IMR-90 (cell line): ENCODE data around the gene RIC8A. TPM values are rescaled to one million over a fixed set of nuclear protein-coding genes. Genes with fewer than 3 reads are reported as not detected.
"Not testable (repeated sequence)": the region's sequence is repeated elsewhere in the genome, so short reads cannot be mapped to it uniquely, and the experiment has no call there.

ENCODE experiments used
- ATAC-seq: fragments of 200-7000 bp; cut with Tn5 transposase; 2 replicates; pipeline ENCODE4 v1.9.1; 2020; ENCODE audit warnings: low read depth, mild to moderate bottlenecking, moderate library complexity
- BruUV-seq: library from RNA; stranded (reverse); fragments of 400-500 nt; replicated peaks from 2 replicates; lab custom pipeline; 2021; lab: Mats Ljungman, UMichigan
- CTCF ChIA-PET: fragments of 300-600 bp; formaldehyde crosslinking; extraction: SDS; loops from one replicate; lab custom pipeline; 2021; ENCODE audit warnings: antibody characterized with exemption; lab: Yijun Ruan, JAX
- POLR2A ChIA-PET: fragments of 300-600 bp; sonication (Branson Sonifier 250); formaldehyde crosslinking; loops from one replicate; lab custom pipeline; 2022; ENCODE audit warnings: antibody characterized with exemption; ENCODE audit not compliant: unreplicated experiment; lab: Charles Lee
- DNase-seq: peaks from one replicate; pipeline ENCODE4 v3.0.0; 2013
- H2AFZ ChIP-seq: replicated peaks from 2 replicates; pipeline ENCODE3; 2013; ENCODE audit warnings: low read length, mild to moderate bottlenecking; ENCODE audit not compliant: poor library complexity
- H2AK5ac ChIP-seq: 2 replicates; pipeline ENCODE4 v1.6.1; 2013; ENCODE audit warnings: low read depth, low read length, inconsistent platforms
- H2AK9ac ChIP-seq: replicated peaks from 2 replicates; pipeline ENCODE3; 2013; ENCODE audit warnings: mild to moderate bottlenecking, low read depth, low read length, moderate library complexity; ENCODE audit not compliant: poor library complexity
- H2BK120ac ChIP-seq: 2 replicates; pipeline ENCODE4 v1.6.1; 2013; ENCODE audit warnings: low read depth, low read length, inconsistent platforms
- H2BK15ac ChIP-seq: 3 replicates; pipeline ENCODE4 v1.6.1; 2013; ENCODE audit warnings: low read depth, low read length, inconsistent platforms
- H2BK20ac ChIP-seq: 2 replicates; pipeline ENCODE4 v1.6.1; 2013; ENCODE audit warnings: low read depth, mild to moderate bottlenecking, inconsistent platforms, low read length, moderate library complexity
- H2BK5ac ChIP-seq: 2 replicates; pipeline ENCODE4 v1.6.1; 2013; ENCODE audit warnings: mild to moderate bottlenecking, low read depth, low read length, inconsistent platforms; ENCODE audit not compliant: poor library complexity, severe bottlenecking
- H3K14ac ChIP-seq: replicated peaks from 2 replicates; pipeline ENCODE4 v1.6.1; 2013; ENCODE audit warnings: low read depth, low read length, inconsistent platforms
- H3K18ac ChIP-seq: 2 replicates; pipeline ENCODE4 v1.6.1; 2013; ENCODE audit warnings: low read depth, low read length, control low read depth
- H3K23ac ChIP-seq: 2 replicates; pipeline ENCODE4 v1.6.1; 2013; ENCODE audit warnings: low read depth, low read length, inconsistent platforms
- H3K27ac ChIP-seq: 2 replicates; pipeline ENCODE4 v1.5.1; 2013; ENCODE audit warnings: mild to moderate bottlenecking, control low read depth, low read length; ENCODE audit not compliant: insufficient read depth
- H3K27me3 ChIP-seq: 2 replicates; pipeline ENCODE4 v1.6.1; 2013; ENCODE audit warnings: low read length; ENCODE audit not compliant: control insufficient read depth, insufficient read depth
- H3K36me3 ChIP-seq: 2 replicates; pipeline ENCODE4 v1.6.1; 2013; ENCODE audit warnings: low read length, mixed read lengths; ENCODE audit not compliant: control insufficient read depth, insufficient read depth
- H3K4ac ChIP-seq: 2 replicates; pipeline ENCODE4 v1.6.1; 2013; ENCODE audit warnings: low read depth, low read length, inconsistent platforms
- H3K4me1 ChIP-seq: 2 replicates; pipeline ENCODE4 v1.6.1; 2013; ENCODE audit warnings: low read length, mixed read lengths; ENCODE audit not compliant: control insufficient read depth, insufficient read depth
- H3K4me2 ChIP-seq: 2 replicates; pipeline ENCODE4 v1.6.1; 2013; ENCODE audit warnings: low read depth, mild to moderate bottlenecking, control low read depth, low read length, moderate library complexity
- H3K4me3 ChIP-seq: 2 replicates; pipeline ENCODE4 v1.5.1; 2013; ENCODE audit warnings: low read depth, mild to moderate bottlenecking, control low read depth, low read length, moderate library complexity; ENCODE audit not compliant: insufficient read depth
- H3K56ac ChIP-seq: 2 replicates; pipeline ENCODE4 v1.6.1; 2013; ENCODE audit warnings: low read length, inconsistent platforms; ENCODE audit not compliant: insufficient read depth; ENCODE audit errors: extremely low read depth
- H3K79me1 ChIP-seq, 2 experiments: 2 replicates each; pipeline ENCODE4 v1.6.1; 2013; ENCODE audit warnings: low read length in 2 of 2, inconsistent platforms in 1 of 2, low read depth in 1 of 2
- H3K9ac ChIP-seq: 2 replicates; pipeline ENCODE4 v1.6.1; 2013; ENCODE audit warnings: low read depth, low read length, control low read depth
- H3K9me1 ChIP-seq: 2 replicates; pipeline ENCODE4 v1.6.1; 2013; ENCODE audit warnings: low read length, inconsistent platforms; ENCODE audit not compliant: insufficient read depth
- H3K9me3 ChIP-seq: 2 replicates; pipeline ENCODE4 v1.6.1; 2013; ENCODE audit warnings: low read length; ENCODE audit not compliant: control insufficient read depth, insufficient read depth
- H4K20me1 ChIP-seq: 2 replicates; pipeline ENCODE4 v1.6.1; 2013; ENCODE audit warnings: low read length, inconsistent platforms; ENCODE audit not compliant: insufficient read depth
- H4K5ac ChIP-seq: 2 replicates; pipeline ENCODE4 v1.6.1; 2013; ENCODE audit warnings: mild to moderate bottlenecking, low read depth, low read length, control low read depth
- H4K8ac ChIP-seq, 2 experiments: 2 replicates each; pipeline ENCODE4 v1.6.1; 2013; ENCODE audit warnings: low read depth in 2 of 2, low read length in 2 of 2, control low read depth in 1 of 2, inconsistent platforms in 1 of 2
- H4K91ac ChIP-seq: 2 replicates; pipeline ENCODE4 v1.6.1; 2013; ENCODE audit warnings: low read depth, low read length, inconsistent platforms; ENCODE audit not compliant: insufficient read depth
- WGBS, 2 experiments: methylation state at CpG; one replicate each; pipeline versions ENCODE4 v1.1.5 to v1.1.7; 2013; ENCODE audit warnings: missing lambda C conversion rate in 2 of 2; ENCODE audit not compliant: insufficient read length in 1 of 2; ENCODE audit errors: extremely low coverage in 2 of 2; 5-methylcytosine and 5-hydroxymethylcytosine counted together
- dilution Hi-C: fragments of 300-500 bp; cut with HindIII; formaldehyde crosslinking; loops from one replicate; pipeline ENCODE4 v1.14.3; 2018; ENCODE audit warnings: low sequenced_read_pairs; ENCODE audit not compliant: unreplicated experiment
- in situ Hi-C: fragments of 300-500 bp; cut with MboI; formaldehyde crosslinking; loops from 3 replicates; pipeline ENCODE4 v1.14.3; 2019; ENCODE audit warnings: low sequenced_read_pairs, inconsistent platforms, mixed read lengths
- intact Hi-C: fragments of 100-400 bp; cut with micrococcal nuclease; formaldehyde crosslinking; loops from 2 replicates; pipeline ENCODE4 v1.10.0; 2022
- polyA plus RNA-seq, 3 experiments: library from polyadenylated mRNA; depleted of rRNA; stranded (reverse); fragments of >200 nt; gene quantifications; 2 replicates each; pipeline ENCODE4 v1.2.3, GENCODE V29; 2012; ENCODE audit warnings: low replicate concordance in 1 of 3
- total RNA-seq: library from RNA; depleted of rRNA; stranded (reverse); fragments of >200 nt; gene quantifications from 2 replicates; pipeline ENCODE4 v1.2.3, GENCODE V29; 2012

The RIC8A gene
- total and polyA plus RNA-seq, 2 of the 4 experiments (the other 2 are of a cell fraction), result 129 to 188 TPM

DNA sequence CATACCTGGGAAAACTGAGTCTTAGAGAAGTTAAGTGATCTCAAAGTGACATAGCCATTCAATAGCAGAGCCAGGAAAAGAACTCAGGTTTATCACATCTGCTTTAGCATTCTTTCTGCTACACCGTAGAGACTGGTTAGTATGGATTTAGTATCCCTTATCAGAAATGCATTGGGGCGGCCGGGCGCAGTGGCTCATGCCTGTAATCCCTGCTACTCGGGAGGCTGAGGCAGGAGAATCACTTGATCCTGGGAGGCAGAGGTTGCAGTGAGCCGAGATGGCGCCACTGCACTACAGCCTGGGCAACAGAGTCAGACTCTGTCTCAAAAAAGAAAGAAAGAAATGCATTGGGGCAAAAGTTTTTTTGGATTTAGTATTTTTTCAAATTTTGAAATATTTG lies 30.8 kb downstream of the RIC8A start:
- H4K5ac ChIP-seq, intact Hi-C loops: not testable (repeated sequence)

More for the DNA sequence above, 30.8 kb downstream of the RIC8A start:
- peak overlapping the region; percentile 97; the same call in 1 of the 2 replicates for H3K4me2 ChIP-seq
- in situ Hi-C loops, H4K8ac ChIP-seq, H3K4me3 ChIP-seq, H3K27ac ChIP-seq, H2BK20ac ChIP-seq, H2BK15ac ChIP-seq, H3K27me3 ChIP-seq, dilution Hi-C loops, H2AK5ac ChIP-seq, H3K4ac ChIP-seq, H3K56ac ChIP-seq, H3K36me3 ChIP-seq, H3K9me3 ChIP-seq, CTCF ChIA-PET, H2BK5ac ChIP-seq, H4K91ac ChIP-seq, H2BK120ac ChIP-seq, H3K9me1 ChIP-seq, H2AK9ac ChIP-seq, H3K18ac ChIP-seq, H3K4me1 ChIP-seq, H2AFZ ChIP-seq, H3K9ac ChIP-seq, DNase-seq, ATAC-seq, H3K23ac ChIP-seq, H3K14ac ChIP-seq: not testable (repeated sequence)
- TSS peak; percentile 9 for BruUV-seq
- 65% methylated on average over 4 of the region's 7 CpGs; no CpG with 5 or more reads in 1 of the 2 experiments for WGBS, 2 experiments
- H3K79me1 ChIP-seq, result peaks cover 19 to 52% of the 10 kb centered on the region in 2 experiments
- H4K20me1 ChIP-seq, result peaks cover 11% of the 10 kb centered on the region
- POLR2A ChIA-PET, result interaction anchor here (0.7 kb wide), 1 partner anchor 10 kb away, joined by 3 read pairs; no protein-coding TSS in a partner anchor
